HCT116 (cell line): ENCODE data around the gene ZKSCAN4. TPM values are rescaled to one million over a fixed set of nuclear protein-coding genes. Genes with fewer than 3 reads are reported as not detected.

ENCODE experiments used
- ATAC-seq: fragments of 200-7000 bp; cut with Tn5 transposase; 2 replicates; pipeline ENCODE4 v1.9.1; 2020; ENCODE audit warnings: mild to moderate bottlenecking, moderate library complexity
- BruUV-seq: library from RNA; stranded (reverse); fragments of 400-500 nt; replicated peaks from 2 replicates; lab custom pipeline; 2021; lab: Mats Ljungman, UMichigan
- CTCF ChIA-PET: fragments of 300-600 bp; sonication (Branson Sonifier 250); formaldehyde crosslinking; loops from one replicate; lab custom pipeline; 2021; ENCODE audit warnings: antibody characterized with exemption; lab: Charles Lee
- POLR2A ChIA-PET: fragments of 300-600, 350-600 bp; sonication (Branson Sonifier 250); formaldehyde crosslinking; loops from one replicate; lab custom pipeline; 2021; ENCODE audit warnings: antibody characterized with exemption; lab: Charles Lee
- RAD21 ChIA-PET, 2 experiments: fragments of 300-600 bp; sonication (Branson Sonifier 250); formaldehyde crosslinking; loops; one replicate each; lab custom pipeline; 2023; ENCODE audit warnings: low total read pairs in 2 of 2; ENCODE audit not compliant: uncharacterized antibody in 2 of 2, unreplicated experiment in 2 of 2, low non-redundant PET in 1 of 2; lab: Charles Lee
- DNase-seq: peaks from one replicate; pipeline ENCODE4 v3.0.0-alpha.2; 2010; ENCODE audit warnings: low read depth, low spot score
- H2AFZ ChIP-seq: fragments of 200-600 bp; shearing (Covaris generic), sonication (generic); 2 replicates; pipeline ENCODE4 v1.6.1; 2017; ENCODE audit warnings: low read depth, mixed run types, mixed read lengths, antibody characterized with exemption, low read length; ENCODE audit not compliant: poor library complexity, severe bottlenecking
- H3K27ac ChIP-seq: 2 replicates; pipeline ENCODE4 v1.5.1; 2012; ENCODE audit warnings: low read depth, low read length
- H3K27me3 ChIP-seq: fragments of 200-600 bp; sonication (generic); 2 replicates; pipeline ENCODE4 v1.6.1; 2016; ENCODE audit warnings: mixed run types, low read length, mixed read lengths; ENCODE audit not compliant: insufficient read depth
- H3K36me3 ChIP-seq, 2 experiments: fragments of 200-500 bp in 1 of 2; fragments of 200-600 bp in 1 of 2; sonication (Bioruptor generic) in 1 of 2; sonication (generic) in 1 of 2; 2 replicates each; pipeline versions ENCODE4 v1.5.1 to v1.6.1; 2014 to 2016; ENCODE audit warnings: low read length in 2 of 2, inconsistent platforms in 1 of 2, mixed read lengths in 1 of 2, mixed run types in 1 of 2; ENCODE audit not compliant: insufficient read depth in 2 of 2, control insufficient read depth in 1 of 2
- H3K4me1 ChIP-seq, 2 experiments: fragments of 200-600 bp in 1 of 2; sonication (generic) in 1 of 2; 2 replicates each; pipeline versions ENCODE4 v1.5.1 to v1.6.1; 2012 to 2017; ENCODE audit warnings: low read length in 2 of 2, inconsistent platforms in 1 of 2, mild to moderate bottlenecking in 1 of 2, mixed read lengths in 1 of 2, mixed run types in 1 of 2, moderate library complexity in 1 of 2; ENCODE audit not compliant: insufficient read depth in 2 of 2, control insufficient read depth in 1 of 2
- H3K4me2 ChIP-seq: fragments of 200-600 bp; sonication (generic); 2 replicates; pipeline ENCODE4 v1.6.1; 2017; ENCODE audit warnings: mixed run types, low read length, mixed read lengths
- H3K4me3 ChIP-seq, 2 experiments: fragments of 200-600 bp in 1 of 2; sonication (generic) in 1 of 2; replicated peaks in 1 of 2; 2 replicates each; pipeline ENCODE4 v1.5.1; 2011 to 2016; ENCODE audit warnings: low read length in 2 of 2, control low read depth in 1 of 2, low read depth in 1 of 2, mild to moderate bottlenecking in 1 of 2, mixed read lengths in 1 of 2, mixed run types in 1 of 2
- H3K79me2 ChIP-seq: fragments of 200-600 bp; sonication (generic); 2 replicates; pipeline ENCODE4 v1.6.1; 2017; ENCODE audit warnings: mild to moderate bottlenecking, mixed run types, low read length, moderate library complexity, mixed read lengths; ENCODE audit not compliant: insufficient read depth
- H3K9ac ChIP-seq: fragments of 200-600 bp; sonication (generic); 2 replicates; pipeline ENCODE4 v1.6.1; 2016; ENCODE audit warnings: low read length, mixed read lengths
- H3K9me2 ChIP-seq: fragments of 200-600 bp; sonication (generic), shearing (Covaris generic); 2 replicates; pipeline ENCODE4 v1.6.1; 2017; ENCODE audit warnings: mixed run types, mild to moderate bottlenecking, moderate library complexity; ENCODE audit not compliant: insufficient read depth
- H3K9me3 ChIP-seq, 2 experiments: fragments of 200-500 bp in 1 of 2; fragments of 200-600 bp in 1 of 2; sonication (Bioruptor generic) in 1 of 2; sonication (generic) in 1 of 2; 2 replicates each; pipeline ENCODE4 v1.6.1; 2014 to 2017; ENCODE audit warnings: low read length in 2 of 2, mixed read lengths in 2 of 2, inconsistent platforms in 1 of 2, low read depth in 1 of 2, mild to moderate bottlenecking in 1 of 2, mixed run types in 1 of 2, moderate library complexity in 1 of 2; ENCODE audit not compliant: control insufficient read depth in 1 of 2, insufficient read depth in 1 of 2
- H4K20me1 ChIP-seq: fragments of 200-600 bp; sonication (generic), shearing (Covaris generic); 2 replicates; pipeline ENCODE4 v1.6.1; 2017; ENCODE audit warnings: mixed run types, mild to moderate bottlenecking, moderate library complexity; ENCODE audit not compliant: insufficient read depth
- ELF1 ChIP-seq: IDR thresholded peaks from 2 replicates; pipeline ENCODE4 v1.6.1; 2012; ENCODE audit warnings: low read depth, borderline replicate concordance
- EZH2 ChIP-seq: fragments of 200-600 bp; sonication (generic); IDR thresholded peaks from 2 replicates; pipeline ENCODE4 v1.6.1; 2017; ENCODE audit warnings: antibody characterized with exemption, mixed run types
- EZH2phosphoT487 ChIP-seq: fragments of 200-600 bp; IDR thresholded peaks from 2 replicates; pipeline ENCODE4 v1.6.1; 2018; ENCODE audit warnings: antibody characterized with exemption, borderline replicate concordance
- FOSL1 ChIP-seq: IDR thresholded peaks from 2 replicates; pipeline ENCODE4 v1.6.1; 2012; ENCODE audit warnings: low read depth
- JUND ChIP-seq: IDR thresholded peaks from 2 replicates; pipeline ENCODE4 v1.6.1; 2012
- MAX ChIP-seq: IDR thresholded peaks from 2 replicates; pipeline ENCODE4 v1.6.1; 2012
- POLR2A ChIP-seq: IDR thresholded peaks from 2 replicates; pipeline ENCODE4 v1.7.0; 2011; ENCODE audit warnings: borderline replicate concordance; ENCODE audit not compliant: insufficient read depth, insufficient read length; ENCODE audit errors: extremely low read depth
- RAD21 ChIP-seq: IDR thresholded peaks from 2 replicates; pipeline ENCODE4 v1.6.1; 2012; ENCODE audit warnings: low read depth, mild to moderate bottlenecking
- SIN3A ChIP-seq: IDR thresholded peaks from 2 replicates; pipeline ENCODE4 v1.6.1; 2012; ENCODE audit warnings: low read depth
- SP1 ChIP-seq: IDR thresholded peaks from 2 replicates; pipeline ENCODE4 v1.6.1; 2012; ENCODE audit warnings: low read depth
- SRF ChIP-seq: IDR thresholded peaks from 2 replicates; pipeline ENCODE4 v1.6.1; 2012; ENCODE audit warnings: low read depth
- YY1 ChIP-seq: IDR thresholded peaks from 2 replicates; pipeline ENCODE4 v1.6.1; 2011; ENCODE audit warnings: low read length, low read depth, moderate library complexity, mild to moderate bottlenecking; ENCODE audit not compliant: insufficient replicate concordance; ENCODE audit errors: extremely low read depth
- intact Hi-C: fragments of 100-400 bp; cut with micrococcal nuclease; formaldehyde crosslinking; loops from 2 replicates; pipeline ENCODE4 v1.10.0; 2022
- total RNA-seq: library from RNA; stranded (reverse); gene quantifications from one replicate; pipeline ENCODE4 v1.2.1, GENCODE V29; 2021; ENCODE audit not compliant: unreplicated experiment
- TF ChIP-seq, protein P1 (sequence below): IDR thresholded peaks from 2 replicates; pipeline ENCODE4 v1.6.1; 2012
- TF ChIP-seq, protein P2 (sequence below), 3 experiments: fragments of 200-600 bp in 1 of 3; sonication (generic) in 1 of 3; IDR thresholded peaks in 2 of 3; conservative IDR thresholded peaks in 1 of 3; 2 replicates each; pipeline ENCODE4 v1.5.1; 2012 to 2017; ENCODE audit warnings: low read depth in 2 of 3, low read length in 2 of 3, antibody characterized with exemption in 1 of 3, borderline replicate concordance in 1 of 3, control low read depth in 1 of 3, mild to moderate bottlenecking in 1 of 3, mixed read lengths in 1 of 3, mixed run types in 1 of 3, moderate library complexity in 1 of 3; ENCODE audit not compliant: insufficient read depth in 1 of 3

ZKSCAN4 gene
- total RNA-seq, 1 experiment from 2014 or later, result 4.8 TPM

GRCh38 chr6:28248916-28249315 lies 3.2 kb downstream of the ZKSCAN4 start:
- ChIA-PET POLR2A (no interaction called here), RAD21 (no interaction called here), CTCF (no interaction called here)
- H3K9ac ChIP-seq, result no peak overlapping the region
- H3K4me2 ChIP-seq, result no peak overlapping the region
- no peaks in the 10 kb centered on the region for H3K9me3 ChIP-seq
- no peak for DNase-seq
- intact Hi-C loops, result no loop called here
- H4K20me1 ChIP-seq, result no peaks in the 10 kb centered on the region
- ATAC-seq, result no peak
- H3K79me2 ChIP-seq, result peaks cover 12% of the 10 kb centered on the region
- TF ChIP-seq JUND (no peak), SP1 (no peak), SRF (no peak), ELF1 (no peak), POLR2A (no peak), FOSL1 (no peak), EZH2phosphoT487 (no peak), EZH2 (no peak)
- TF ChIP-seq, protein P1, sequence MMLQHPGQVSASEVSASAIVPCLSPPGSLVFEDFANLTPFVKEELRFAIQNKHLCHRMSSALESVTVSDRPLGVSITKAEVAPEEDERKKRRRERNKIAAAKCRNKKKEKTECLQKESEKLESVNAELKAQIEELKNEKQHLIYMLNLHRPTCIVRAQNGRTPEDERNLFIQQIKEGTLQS, result no peak
- H3K4me3 ChIP-seq, result no peak overlapping the region
- BruUV-seq, result no TSS peak
- H3K36me3 ChIP-seq, result peaks cover 9 to 17% of the 10 kb centered on the region in 2 experiments; a peak in 2 of 4 replicates
- no peak overlapping the region for H3K27ac ChIP-seq
- no peaks in the 10 kb centered on the region for H3K27me3 ChIP-seq
- H2AFZ ChIP-seq, result no peak overlapping the region
- H3K4me1 ChIP-seq, result peaks cover 7 to 15% of the 10 kb centered on the region in 2 experiments; a peak in 3 of 4 replicates
- no peaks in the 10 kb centered on the region for H3K9me2 ChIP-seq

DNA sequence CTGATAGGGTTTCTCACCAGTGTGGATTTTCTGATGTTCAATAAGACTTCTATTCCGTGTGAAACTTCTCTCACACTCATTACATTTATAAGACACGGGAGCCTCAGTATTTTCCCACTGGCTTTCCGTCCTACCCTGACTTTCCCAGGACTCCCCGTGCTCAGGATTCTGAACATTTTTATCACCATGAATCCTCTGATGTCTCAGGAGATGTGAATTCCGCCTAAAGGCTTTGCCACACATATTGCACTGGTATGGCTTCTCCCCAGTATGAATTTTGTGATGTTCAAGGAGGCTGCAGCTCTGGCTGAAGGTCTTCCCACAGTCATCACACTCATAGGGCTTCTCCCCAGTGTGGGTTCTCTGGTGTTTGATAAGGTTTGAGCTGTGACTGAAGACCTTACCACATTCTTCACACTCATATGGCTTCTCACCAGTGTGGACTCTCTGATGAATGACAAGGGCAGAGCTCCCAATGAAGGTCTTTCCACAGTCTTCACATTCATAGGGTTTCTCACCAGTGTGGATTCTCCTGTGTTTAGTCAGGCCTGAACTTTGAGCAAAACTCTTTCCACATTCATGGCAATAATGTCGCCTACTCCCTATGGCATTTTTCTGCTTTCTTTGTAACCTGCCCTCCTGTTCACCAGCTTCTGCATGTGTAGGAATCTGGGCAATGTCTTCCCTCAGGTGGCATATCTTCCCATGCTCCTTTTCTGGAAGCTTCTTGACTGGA lies 6.7 kb downstream of the ZKSCAN4 start:
- no peak overlapping the region for H2AFZ ChIP-seq
- no peak overlapping the region for H3K27ac ChIP-seq
- H3K36me3 ChIP-seq, result peaks cover 9 to 17% of the 10 kb centered on the region in 2 experiments; a peak in 2 of 4 replicates
- RAD21 ChIA-PET, result no interaction called here
- CTCF ChIA-PET, result no interaction called here
- 0 out of 2 replicates have a peak, but pooled peaks cover under 1% of the 10 kb centered on the region for H3K79me2 ChIP-seq
- no peaks in the 10 kb centered on the region for H3K9me2 ChIP-seq
- POLR2A ChIA-PET, result no interaction called here
- no peaks in the 10 kb centered on the region for H4K20me1 ChIP-seq
- intact Hi-C loops, result no loop called here
- no peak overlapping the region for H3K4me3 ChIP-seq
- H3K9ac ChIP-seq, result no peak overlapping the region
- no TSS peak for BruUV-seq
- TF ChIP-seq YY1 (no peak), SIN3A (no peak), EZH2 (no peak), MAX (no peak), RAD21 (no peak), SRF (no peak)
- TF ChIP-seq, protein P2, sequence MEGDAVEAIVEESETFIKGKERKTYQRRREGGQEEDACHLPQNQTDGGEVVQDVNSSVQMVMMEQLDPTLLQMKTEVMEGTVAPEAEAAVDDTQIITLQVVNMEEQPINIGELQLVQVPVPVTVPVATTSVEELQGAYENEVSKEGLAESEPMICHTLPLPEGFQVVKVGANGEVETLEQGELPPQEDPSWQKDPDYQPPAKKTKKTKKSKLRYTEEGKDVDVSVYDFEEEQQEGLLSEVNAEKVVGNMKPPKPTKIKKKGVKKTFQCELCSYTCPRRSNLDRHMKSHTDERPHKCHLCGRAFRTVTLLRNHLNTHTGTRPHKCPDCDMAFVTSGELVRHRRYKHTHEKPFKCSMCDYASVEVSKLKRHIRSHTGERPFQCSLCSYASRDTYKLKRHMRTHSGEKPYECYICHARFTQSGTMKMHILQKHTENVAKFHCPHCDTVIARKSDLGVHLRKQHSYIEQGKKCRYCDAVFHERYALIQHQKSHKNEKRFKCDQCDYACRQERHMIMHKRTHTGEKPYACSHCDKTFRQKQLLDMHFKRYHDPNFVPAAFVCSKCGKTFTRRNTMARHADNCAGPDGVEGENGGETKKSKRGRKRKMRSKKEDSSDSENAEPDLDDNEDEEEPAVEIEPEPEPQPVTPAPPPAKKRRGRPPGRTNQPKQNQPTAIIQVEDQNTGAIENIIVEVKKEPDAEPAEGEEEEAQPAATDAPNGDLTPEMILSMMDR (IDR thresholded peaks at IDR 0.05 in 2 of 3, conservative IDR thresholded peaks at IDR 0.05 in 1 of 3; ENCODE audit: borderline replicate concordance in 1 of 3, insufficient read depth in 1 of 3, low read depth in 2 of 3, low read length in 2 of 3), result no peak
- ATAC-seq, result no peak
- DNase-seq, result no peak
- no peaks in the 10 kb centered on the region for H3K27me3 ChIP-seq
- H3K4me1 ChIP-seq, result no peaks in the 10 kb centered on the region
- H3K4me2 ChIP-seq, result no peak overlapping the region
- H3K9me3 ChIP-seq, result no peaks in the 10 kb centered on the region
